Esophagus muscularis mucosa (tissue), 3 donors: ENCODE measurements around the gene TCTN1.

Experiments used
- CTCF ChIP-seq, 3 experiments: fragments of 200-600 bp in 2 of 3; fragments of 450-650 bp in 1 of 3; sonication (generic) in 2 of 3; IDR thresholded peaks; one replicate each; pipeline ENCODE4 v1.5.1; 2017 to 2019; ENCODE audit warnings: antibody characterized with exemption in 3 of 3, mild to moderate bottlenecking in 2 of 3, moderate library complexity in 1 of 3
- POLR2A ChIP-seq: fragments of 450-650 bp; IDR thresholded peaks from one replicate; pipeline ENCODE4 v1.6.1; 2017; ENCODE audit warnings: antibody characterized with exemption, moderate library complexity, mild to moderate bottlenecking, low read depth
- POLR2AphosphoS5 ChIP-seq, 2 donors: sonication (generic); formaldehyde crosslinking; IDR thresholded peaks; one replicate each; pipeline ENCODE4 v1.6.1; 2017; ENCODE audit warnings: antibody characterized with exemption in 2 of 2

- TF ChIP-seq CTCF (IDR thresholded peaks at IDR 0.05) (no peak), POLR2AphosphoS5 (IDR thresholded peaks at IDR 0.05) (no peak), POLR2A (no peak)
Observed at GRCh38 chr12:110696283-110696682, 82.4 kb downstream of the TCTN1 start.
